SJCRH30 (cell line): ENCODE results near the gene SRGAP2B. TPM values are rescaled to one million over a fixed set of nuclear protein-coding genes. Genes with fewer than 3 reads are reported as not detected.
A peak's percentile ranks its signal among the peaks of the same experiment; 100 is the strongest.
"Not testable (repeated sequence)": the region's sequence is repeated elsewhere in the genome, so short reads cannot be mapped to it uniquely, and the experiment has no call there.

ENCODE experiments used
- DNase-seq, 2 experiments: peaks; one replicate each; pipeline ENCODE4 v3.0.0-alpha.2; 2015 to 2020
- H3K27ac ChIP-seq: fragments of 250-450 bp; sonication (Bioruptor Pico); 2 replicates; pipeline ENCODE4 v1.5.1; 2020; ENCODE audit warnings: mild to moderate bottlenecking, moderate library complexity
- H3K27me3 ChIP-seq: fragments of 250-450 bp; sonication (Bioruptor Pico); 2 replicates; pipeline ENCODE4 v1.5.1; 2020; ENCODE audit warnings: mild to moderate bottlenecking, moderate library complexity
- H3K36me3 ChIP-seq: fragments of 250-450 bp; sonication (Bioruptor Pico); 2 replicates; pipeline ENCODE4 v1.5.1; 2020; ENCODE audit warnings: mild to moderate bottlenecking, moderate library complexity
- H3K4me1 ChIP-seq: fragments of 250-450 bp; sonication (Bioruptor Pico); 2 replicates; pipeline ENCODE4 v1.5.1; 2020; ENCODE audit warnings: mild to moderate bottlenecking, moderate library complexity
- H3K4me3 ChIP-seq: fragments of 250-450 bp; sonication (Bioruptor Pico); 2 replicates; pipeline ENCODE4 v1.5.1; 2020; ENCODE audit warnings: mild to moderate bottlenecking, moderate library complexity
- H3K9me3 ChIP-seq: fragments of 250-450 bp; sonication (Bioruptor Pico); replicated peaks from 2 replicates; pipeline ENCODE4 v1.5.1; 2020; ENCODE audit warnings: mild to moderate bottlenecking, moderate library complexity
- total RNA-seq: library from RNA; depleted of rRNA; stranded (reverse); fragments of >200 nt; shearing (Covaris generic); gene quantifications from 2 replicates; pipeline ENCODE4 v1.2.3, GENCODE V29; 2014

SRGAP2B gene
- total RNA-seq, 1 experiment from 2014 or later, result 16.4 TPM

DNA sequence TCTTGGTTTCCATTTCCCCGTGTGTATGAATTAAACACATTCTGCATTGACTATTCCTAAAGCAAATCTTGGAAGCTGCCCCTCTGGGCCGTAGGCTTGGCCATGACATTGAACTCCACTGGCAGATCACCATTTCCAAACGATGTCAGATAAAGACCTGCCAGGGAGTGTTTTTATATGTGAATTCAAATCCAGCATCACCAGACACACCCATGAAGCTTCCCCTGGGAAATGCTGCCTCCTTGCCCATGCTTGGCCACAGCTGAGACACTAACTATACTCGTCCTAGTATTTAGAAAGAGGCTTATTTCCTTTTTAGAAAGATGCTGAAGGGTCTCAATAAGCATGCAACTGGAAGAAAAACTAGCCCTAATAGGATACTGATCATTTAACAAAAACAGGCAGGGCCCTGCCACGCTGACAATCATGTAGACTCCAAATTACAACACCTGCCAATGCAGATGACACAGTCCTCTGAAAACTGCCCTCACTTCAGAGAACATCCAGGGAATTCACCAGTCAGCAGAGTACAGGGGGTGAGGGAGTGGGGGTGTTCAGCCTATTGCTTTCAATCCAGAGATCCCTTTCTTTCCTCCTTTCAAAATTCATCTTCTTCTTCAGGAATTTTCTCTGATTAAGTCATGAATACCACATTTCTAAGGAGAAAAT lies 94.9 kb downstream of the SRGAP2B start:
- H3K27ac ChIP-seq, H3K36me3 ChIP-seq, H3K27me3 ChIP-seq, H3K9me3 ChIP-seq, H3K4me3 ChIP-seq, H3K4me1 ChIP-seq, DNase-seq: not testable (repeated sequence)

GRCh38 chr1:144998981-144999273 lies 96.2 kb downstream of the SRGAP2B start:
- H3K9me3 ChIP-seq, H3K27me3 ChIP-seq, DNase-seq, H3K4me1 ChIP-seq, H3K36me3 ChIP-seq, H3K4me3 ChIP-seq: not testable (repeated sequence)
- H3K27ac ChIP-seq, result peak overlapping the region; percentile 40; the same call in 1 of the 2 replicates

- not testable (repeated sequence) for H3K36me3 ChIP-seq, H3K27me3 ChIP-seq, H3K9me3 ChIP-seq, H3K4me3 ChIP-seq, H3K4me1 ChIP-seq
- H3K27ac ChIP-seq, result peak overlapping the region; percentile 40
- DNase-seq, result peak; percentile 19 to 36
These were observed 96.8 kb downstream of the SRGAP2B start for GRCh38 chr1:144998134-144998980.

DNA sequence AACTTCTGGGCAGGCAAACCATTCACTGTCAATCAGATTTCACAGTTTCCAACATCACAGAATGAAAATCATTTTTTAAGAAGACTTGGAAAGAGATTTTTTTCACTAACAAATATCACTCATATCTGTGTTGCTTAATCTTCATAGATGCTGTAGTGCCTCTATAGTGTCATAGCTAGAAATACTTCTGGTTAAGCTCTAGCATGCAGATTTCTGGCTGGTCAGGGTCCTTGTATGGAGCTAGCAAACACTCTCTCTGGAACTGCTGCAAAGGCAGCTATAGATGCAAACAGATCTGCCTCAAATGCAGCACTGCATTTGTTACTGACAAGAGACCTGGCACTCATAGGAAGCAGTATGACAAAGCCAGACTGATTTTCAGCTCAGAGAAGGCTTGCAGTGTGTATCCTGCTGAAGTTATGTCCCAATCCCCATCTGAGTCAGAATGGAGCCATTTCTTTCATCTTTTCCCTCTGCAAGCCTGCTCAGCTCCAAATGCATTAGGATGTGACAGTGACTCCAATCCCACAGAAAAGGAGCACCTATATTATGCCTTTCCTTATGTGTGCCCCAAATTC lies 99.2 kb downstream of the SRGAP2B start:
- H3K4me1 ChIP-seq, H3K27ac ChIP-seq, H3K4me3 ChIP-seq, H3K9me3 ChIP-seq, H3K27me3 ChIP-seq, DNase-seq, H3K36me3 ChIP-seq: not testable (repeated sequence)

DNA sequence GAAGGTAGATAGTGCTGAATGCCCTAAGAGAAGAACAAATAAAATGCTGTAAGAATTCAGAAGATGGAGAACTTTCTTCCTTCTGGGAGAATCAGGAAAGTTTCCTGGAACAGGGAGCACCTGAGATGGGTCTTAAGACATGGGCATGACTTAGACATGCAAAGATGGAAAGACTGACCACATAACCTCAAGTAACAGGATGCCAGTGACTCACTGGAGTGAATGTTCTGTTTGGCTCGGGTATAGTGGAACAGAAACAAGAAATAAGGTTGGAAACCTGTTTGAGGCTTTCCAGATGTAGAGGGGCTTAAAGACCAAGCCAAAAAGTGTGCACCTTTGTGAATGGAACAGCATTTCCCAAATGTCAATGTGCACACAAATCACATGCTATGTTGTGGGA lies 102.2 kb downstream of the SRGAP2B start:
- not testable (repeated sequence) for H3K4me1 ChIP-seq, H3K36me3 ChIP-seq, H3K27ac ChIP-seq, H3K9me3 ChIP-seq, DNase-seq, H3K27me3 ChIP-seq, H3K4me3 ChIP-seq

- H3K36me3 ChIP-seq, H3K9me3 ChIP-seq, H3K4me1 ChIP-seq, H3K27ac ChIP-seq, DNase-seq, H3K27me3 ChIP-seq, H3K4me3 ChIP-seq: not testable (repeated sequence)
These were observed 104.5 kb downstream of the SRGAP2B start for GRCh38 chr1:144990611-144991010.

GRCh38 chr1:144987131-144987530 lies 108.0 kb downstream of the SRGAP2B start:
- not testable (repeated sequence) for DNase-seq, H3K9me3 ChIP-seq, H3K27me3 ChIP-seq, H3K27ac ChIP-seq, H3K4me1 ChIP-seq, H3K4me3 ChIP-seq, H3K36me3 ChIP-seq

DNA sequence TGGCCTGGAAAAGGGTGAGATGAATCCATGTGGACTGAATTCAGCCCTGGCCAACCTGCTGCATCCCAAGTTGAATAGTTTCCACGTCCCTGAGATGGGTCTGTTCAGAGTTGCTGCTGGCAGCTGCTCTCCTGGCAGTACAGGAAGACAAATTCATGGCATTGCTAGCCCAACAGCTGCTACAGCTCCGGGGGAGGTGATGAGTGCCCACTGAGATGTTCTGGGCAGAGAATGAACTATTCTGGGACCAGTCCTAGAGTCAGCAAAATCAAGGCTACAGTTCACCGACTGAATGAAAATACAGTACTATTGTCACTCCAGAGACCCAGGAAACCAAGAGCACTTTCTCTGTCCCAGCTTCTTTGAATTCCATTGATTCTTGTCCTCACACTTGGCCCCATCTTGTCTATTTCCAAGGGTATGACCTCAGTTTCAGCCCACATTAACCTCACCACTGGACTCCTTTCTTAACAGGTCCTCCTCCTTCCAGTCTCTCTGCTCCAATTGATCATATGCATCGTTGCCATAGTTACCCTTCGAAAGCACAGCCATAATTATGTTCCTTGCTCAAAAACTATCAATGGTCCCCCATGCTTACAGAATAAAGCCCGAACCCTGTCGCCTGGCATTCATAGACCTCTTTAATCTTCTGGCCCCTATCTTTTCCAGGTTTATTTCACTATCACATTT lies 108.8 kb downstream of the SRGAP2B start:
- H3K27me3 ChIP-seq, H3K4me1 ChIP-seq, H3K27ac ChIP-seq, DNase-seq, H3K9me3 ChIP-seq, H3K4me3 ChIP-seq, H3K36me3 ChIP-seq: not testable (repeated sequence)

DNA sequence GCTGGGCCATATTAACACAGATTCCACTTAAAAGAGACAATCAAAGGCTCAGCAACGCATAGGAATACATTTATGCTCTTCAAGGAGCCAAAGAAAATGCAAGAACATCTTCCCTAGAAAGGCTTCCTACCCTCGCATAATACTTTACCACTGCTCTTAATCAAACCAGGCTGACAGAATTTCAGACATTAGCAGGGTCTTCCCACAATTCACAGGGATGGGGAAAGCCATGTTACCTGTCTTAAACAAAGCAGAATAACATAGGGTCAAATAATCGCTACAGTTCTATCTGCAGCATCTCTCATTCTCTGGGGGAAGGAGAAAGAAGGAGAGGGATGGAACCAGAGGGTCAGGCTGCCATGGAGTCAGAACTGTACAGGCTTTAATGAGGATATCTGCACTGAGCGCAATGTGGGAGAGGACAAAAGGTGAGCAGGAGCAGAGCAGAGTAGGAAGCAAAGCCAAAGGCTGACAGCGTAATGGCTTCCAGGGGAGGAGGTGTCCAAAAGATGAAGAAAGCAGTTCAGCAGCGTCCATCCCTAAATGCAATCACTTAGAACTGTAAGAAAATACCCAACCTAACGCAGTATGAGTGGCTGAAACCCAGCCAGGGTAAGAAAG lies 109.5 kb downstream of the SRGAP2B start:
- not testable (repeated sequence) for H3K36me3 ChIP-seq, H3K27me3 ChIP-seq, DNase-seq, H3K27ac ChIP-seq, H3K4me1 ChIP-seq, H3K9me3 ChIP-seq, H3K4me3 ChIP-seq

DNA sequence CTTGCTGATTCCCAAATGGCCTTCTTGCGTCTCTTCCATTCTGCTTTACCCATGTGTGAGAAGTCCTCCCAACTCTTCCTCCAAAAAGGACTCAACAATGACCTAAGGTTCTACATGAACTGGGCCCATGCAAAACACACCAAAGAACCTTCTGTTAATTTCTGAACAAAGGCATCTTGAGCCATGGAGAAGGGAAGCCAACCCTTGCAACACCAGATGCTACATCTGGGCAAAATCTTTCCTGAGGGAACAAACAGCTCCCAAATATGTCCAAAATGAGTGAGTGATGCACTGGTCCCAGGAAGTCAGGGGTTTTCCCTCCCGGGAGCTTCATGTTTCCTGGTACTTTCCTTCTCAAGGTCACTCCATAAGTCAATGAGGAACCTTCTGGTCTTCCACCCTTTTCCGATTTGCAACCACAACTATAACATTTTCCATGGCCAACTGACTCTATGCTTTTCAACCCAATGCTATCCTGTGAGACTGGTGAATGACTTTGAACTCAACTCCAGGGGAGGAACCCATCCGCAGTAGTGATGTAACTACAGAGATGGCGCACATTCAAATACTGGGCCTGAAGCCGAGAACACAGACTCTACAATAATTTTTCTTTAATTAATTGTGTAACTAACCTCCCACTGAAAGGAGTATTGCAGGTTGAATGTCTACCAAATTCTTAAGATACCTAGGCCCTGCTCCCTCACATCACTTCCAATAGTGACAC lies 112.2 kb downstream of the SRGAP2B start:
- not testable (repeated sequence) for DNase-seq, H3K9me3 ChIP-seq, H3K4me1 ChIP-seq, H3K27me3 ChIP-seq, H3K4me3 ChIP-seq, H3K27ac ChIP-seq, H3K36me3 ChIP-seq

DNA sequence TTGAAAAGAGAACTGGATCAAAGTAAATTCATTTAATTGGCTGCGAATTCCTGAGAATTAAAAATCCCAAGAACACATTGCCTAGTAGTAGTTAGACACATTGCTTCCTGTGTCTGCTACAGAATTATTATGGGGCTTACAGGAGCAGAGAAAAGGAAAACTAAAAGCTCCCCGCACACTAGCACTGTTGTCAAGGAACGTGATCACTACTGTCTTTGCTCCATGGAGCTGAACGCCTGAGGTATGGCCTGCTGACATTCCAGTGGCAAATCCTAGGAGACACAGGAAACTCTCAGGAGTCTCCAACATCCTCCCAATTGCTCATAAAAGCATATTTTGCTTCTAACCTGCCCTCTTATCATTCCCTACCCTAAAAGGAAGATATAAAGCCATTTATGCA lies 114.0 kb downstream of the SRGAP2B start:
- not testable (repeated sequence) for H3K4me1 ChIP-seq, H3K27ac ChIP-seq, H3K27me3 ChIP-seq, DNase-seq, H3K36me3 ChIP-seq, H3K9me3 ChIP-seq, H3K4me3 ChIP-seq

- not testable (repeated sequence) for H3K4me1 ChIP-seq, H3K36me3 ChIP-seq, H3K27ac ChIP-seq, DNase-seq, H3K27me3 ChIP-seq, H3K4me3 ChIP-seq, H3K9me3 ChIP-seq
These were observed 115.0 kb downstream of the SRGAP2B start for GRCh38 chr1:144979960-144980595.

GRCh38 chr1:144977856-144978255 lies 117.3 kb downstream of the SRGAP2B start:
- not testable (repeated sequence) for DNase-seq, H3K9me3 ChIP-seq, H3K4me1 ChIP-seq

DNA sequence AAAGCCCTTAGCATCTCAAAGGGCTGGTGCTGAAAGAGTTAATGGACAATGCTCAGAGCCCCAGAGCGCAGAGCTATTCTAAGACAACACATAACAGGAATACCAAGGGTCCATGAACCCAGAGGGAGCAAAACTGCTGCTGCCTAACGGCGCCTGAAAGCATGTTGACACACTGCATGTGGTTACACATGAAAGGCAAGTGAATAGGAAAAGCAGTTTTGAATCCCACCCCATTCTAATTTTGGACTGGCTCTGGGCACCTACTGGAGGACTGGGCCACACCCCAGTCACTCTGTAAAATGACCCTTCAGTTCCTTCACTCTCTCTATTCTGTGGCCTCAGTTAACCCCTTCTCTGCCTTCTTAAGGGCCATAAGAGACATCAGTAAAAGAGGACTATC lies 123.2 kb downstream of the SRGAP2B start:
- H3K27ac ChIP-seq, H3K4me1 ChIP-seq, H3K9me3 ChIP-seq, H3K4me3 ChIP-seq, H3K36me3 ChIP-seq, H3K27me3 ChIP-seq, DNase-seq: not testable (repeated sequence)

More at GRCh38 chr1:144977856-144978255, 117.3 kb downstream of the SRGAP2B start:
- not testable (repeated sequence) for H3K27ac ChIP-seq, H3K4me3 ChIP-seq, H3K36me3 ChIP-seq, H3K27me3 ChIP-seq
